Measurements from ENCODE around the gene PLEKHG4B. TPM values are rescaled to one million over a fixed set of nuclear protein-coding genes. Genes with fewer than 3 reads are reported as not detected.
"Not testable (repeated sequence)": the region's sequence is repeated elsewhere in the genome, so short reads cannot be mapped to it uniquely, and the experiment has no call there.

The PLEKHG4B gene
- total RNA-seq, 4 donors from 2014 or later, result 5.5 to 10.9 (median 7.1) TPM

GRCh38 chr5:163841-164240 is 71.9 kb downstream of the PLEKHG4B start:
- Histone ChIP-seq H3K36me3 (no peaks in the 10 kb centered on the region), H3K9me3 (no peaks in the 10 kb centered on the region), H3K27me3 (no peaks in the 10 kb centered on the region), H3K4me1 (peaks cover 0 to 7% of the 10 kb centered on the region in 2 donors), H3K27ac (no peak overlapping the region), H3K4me3 (replicated peaks in 1 of 3) (no peak overlapping the region)
- WGBS, 2 donors, result 85 to 89% methylated on average over 13 of the region's 13 CpGs
- no peak for DNase-seq
- no peak for TF ChIP-seq POLR2A (IDR thresholded peaks at IDR 0.05)
- no peak for TF ChIP-seq CTCF (IDR thresholded peaks at IDR 0.05)
- intact Hi-C loops (cut with DNase I), result no loop called here

- DNase-seq, result no peak
- Histone ChIP-seq H3K4me3 (replicated peaks in 1 of 3) (no peak overlapping the region), H3K36me3 (no peaks in the 10 kb centered on the region), H3K4me1 (peaks cover 0 to 7% of the 10 kb centered on the region in 2 donors), H3K27ac (no peak overlapping the region), H3K9me3 (no peaks in the 10 kb centered on the region), H3K27me3 (no peaks in the 10 kb centered on the region)
- WGBS, 2 donors, result 85 to 87% methylated on average over 13 to 14 of the region's 14 CpGs
- intact Hi-C loops (cut with DNase I), result no loop called here
- TF ChIP-seq POLR2A (IDR thresholded peaks at IDR 0.05) (no peak), CTCF (IDR thresholded peaks at IDR 0.05) (no peak)
Observed at GRCh38 chr5:164244-164643, 72.3 kb downstream of the PLEKHG4B start.

GRCh38 chr5:164783-165182 is 72.8 kb downstream of the PLEKHG4B start:
- H3K27ac ChIP-seq; H3K27me3 ChIP-seq; H3K4me3 ChIP-seq (replicated peaks in 1 of 3); H3K9me3 ChIP-seq; DNase-seq; intact Hi-C loops (cut with DNase I); H3K36me3 ChIP-seq: not testable (repeated sequence)
- WGBS, 2 donors, result 91 to 94% methylated on average over 4 to 13 of the region's 25 CpGs
- H3K4me1 ChIP-seq, result peaks cover 0 to 10% of the 10 kb centered on the region in 2 donors

GRCh38 chr5:166441-167372 is 74.7 kb downstream of the PLEKHG4B start:
- H3K9me3 ChIP-seq, result no peaks in the 10 kb centered on the region
- DNase-seq, result no peak
- TF ChIP-seq CTCF (IDR thresholded peaks at IDR 0.05) (no peak), POLR2A (IDR thresholded peaks at IDR 0.05) (no peak)
- H3K4me3 ChIP-seq (replicated peaks in 1 of 3), result no peak overlapping the region
- 83 to 95% methylated on average over 17 to 20 of the region's 27 CpGs for WGBS, 2 donors
- intact Hi-C loops (cut with DNase I), result no loop called here
- no peak overlapping the region for H3K27ac ChIP-seq
- H3K4me1 ChIP-seq, result peaks cover 0 to 18% of the 10 kb centered on the region in 2 donors
- no peaks in the 10 kb centered on the region for H3K36me3 ChIP-seq
- H3K27me3 ChIP-seq, result no peaks in the 10 kb centered on the region

GRCh38 chr5:167511-167910 is 75.5 kb downstream of the PLEKHG4B start:
- H3K9me3 ChIP-seq, result no peaks in the 10 kb centered on the region
- no peak overlapping the region for H3K4me3 ChIP-seq (replicated peaks in 1 of 3)
- peaks cover 0 to 18% of the 10 kb centered on the region in 2 donors for H3K4me1 ChIP-seq
- DNase-seq, result no peak
- H3K27ac ChIP-seq, result no peak overlapping the region
- TF ChIP-seq POLR2A (IDR thresholded peaks at IDR 0.05) (no peak), CTCF (IDR thresholded peaks at IDR 0.05) (no peak)
- WGBS, 2 donors, result 87 to 92% methylated on average over 6 to 7 of the region's 7 CpGs
- H3K36me3 ChIP-seq, result no peaks in the 10 kb centered on the region
- H3K27me3 ChIP-seq, result no peaks in the 10 kb centered on the region
- intact Hi-C loops (cut with DNase I), result no loop called here

All from thyroid gland (tissue), 4 donors.